IMR-90 (cell line): ENCODE measurements around the gene B3GALT4. TPM values are rescaled to one million over a fixed set of nuclear protein-coding genes. Genes with fewer than 3 reads are reported as not detected.
A peak's percentile ranks its signal among the peaks of the same experiment; 100 is the strongest.

ENCODE experiments used
- ATAC-seq: fragments of 200-7000 bp; cut with Tn5 transposase; 2 replicates; pipeline ENCODE4 v1.9.1; 2020; ENCODE audit warnings: low read depth, mild to moderate bottlenecking, moderate library complexity
- BruUV-seq: library from RNA; stranded (reverse); fragments of 400-500 nt; replicated peaks from 2 replicates; lab custom pipeline; 2021; lab: Mats Ljungman, UMichigan
- CTCF ChIA-PET: fragments of 300-600 bp; formaldehyde crosslinking; extraction: SDS; loops from one replicate; lab custom pipeline; 2021; ENCODE audit warnings: antibody characterized with exemption; lab: Yijun Ruan, JAX
- POLR2A ChIA-PET: fragments of 300-600 bp; sonication (Branson Sonifier 250); formaldehyde crosslinking; loops from one replicate; lab custom pipeline; 2022; ENCODE audit warnings: antibody characterized with exemption; ENCODE audit not compliant: unreplicated experiment; lab: Charles Lee
- DNase-seq: peaks from one replicate; pipeline ENCODE4 v3.0.0; 2013
- H2AFZ ChIP-seq: replicated peaks from 2 replicates; pipeline ENCODE3; 2013; ENCODE audit warnings: low read length, mild to moderate bottlenecking; ENCODE audit not compliant: poor library complexity
- H2AK5ac ChIP-seq: 2 replicates; pipeline ENCODE4 v1.6.1; 2013; ENCODE audit warnings: low read depth, low read length, inconsistent platforms
- H2AK9ac ChIP-seq: replicated peaks from 2 replicates; pipeline ENCODE3; 2013; ENCODE audit warnings: mild to moderate bottlenecking, low read depth, low read length, moderate library complexity; ENCODE audit not compliant: poor library complexity
- H2BK120ac ChIP-seq: 2 replicates; pipeline ENCODE4 v1.6.1; 2013; ENCODE audit warnings: low read depth, low read length, inconsistent platforms
- H2BK15ac ChIP-seq: 3 replicates; pipeline ENCODE4 v1.6.1; 2013; ENCODE audit warnings: low read depth, low read length, inconsistent platforms
- H2BK20ac ChIP-seq: 2 replicates; pipeline ENCODE4 v1.6.1; 2013; ENCODE audit warnings: low read depth, mild to moderate bottlenecking, inconsistent platforms, low read length, moderate library complexity
- H2BK5ac ChIP-seq: 2 replicates; pipeline ENCODE4 v1.6.1; 2013; ENCODE audit warnings: mild to moderate bottlenecking, low read depth, low read length, inconsistent platforms; ENCODE audit not compliant: poor library complexity, severe bottlenecking
- H3K14ac ChIP-seq: replicated peaks from 2 replicates; pipeline ENCODE4 v1.6.1; 2013; ENCODE audit warnings: low read depth, low read length, inconsistent platforms
- H3K18ac ChIP-seq: 2 replicates; pipeline ENCODE4 v1.6.1; 2013; ENCODE audit warnings: low read depth, low read length, control low read depth
- H3K23ac ChIP-seq: 2 replicates; pipeline ENCODE4 v1.6.1; 2013; ENCODE audit warnings: low read depth, low read length, inconsistent platforms
- H3K27ac ChIP-seq: 2 replicates; pipeline ENCODE4 v1.5.1; 2013; ENCODE audit warnings: mild to moderate bottlenecking, control low read depth, low read length; ENCODE audit not compliant: insufficient read depth
- H3K27me3 ChIP-seq: 2 replicates; pipeline ENCODE4 v1.6.1; 2013; ENCODE audit warnings: low read length; ENCODE audit not compliant: control insufficient read depth, insufficient read depth
- H3K36me3 ChIP-seq: 2 replicates; pipeline ENCODE4 v1.6.1; 2013; ENCODE audit warnings: low read length, mixed read lengths; ENCODE audit not compliant: control insufficient read depth, insufficient read depth
- H3K4ac ChIP-seq: 2 replicates; pipeline ENCODE4 v1.6.1; 2013; ENCODE audit warnings: low read depth, low read length, inconsistent platforms
- H3K4me1 ChIP-seq: 2 replicates; pipeline ENCODE4 v1.6.1; 2013; ENCODE audit warnings: low read length, mixed read lengths; ENCODE audit not compliant: control insufficient read depth, insufficient read depth
- H3K4me2 ChIP-seq: 2 replicates; pipeline ENCODE4 v1.6.1; 2013; ENCODE audit warnings: low read depth, mild to moderate bottlenecking, control low read depth, low read length, moderate library complexity
- H3K4me3 ChIP-seq: 2 replicates; pipeline ENCODE4 v1.5.1; 2013; ENCODE audit warnings: low read depth, mild to moderate bottlenecking, control low read depth, low read length, moderate library complexity; ENCODE audit not compliant: insufficient read depth
- H3K56ac ChIP-seq: 2 replicates; pipeline ENCODE4 v1.6.1; 2013; ENCODE audit warnings: low read length, inconsistent platforms; ENCODE audit not compliant: insufficient read depth; ENCODE audit errors: extremely low read depth
- H3K79me1 ChIP-seq, 2 experiments: 2 replicates each; pipeline ENCODE4 v1.6.1; 2013; ENCODE audit warnings: low read length in 2 of 2, inconsistent platforms in 1 of 2, low read depth in 1 of 2
- H3K9ac ChIP-seq: 2 replicates; pipeline ENCODE4 v1.6.1; 2013; ENCODE audit warnings: low read depth, low read length, control low read depth
- H3K9me1 ChIP-seq: 2 replicates; pipeline ENCODE4 v1.6.1; 2013; ENCODE audit warnings: low read length, inconsistent platforms; ENCODE audit not compliant: insufficient read depth
- H3K9me3 ChIP-seq: 2 replicates; pipeline ENCODE4 v1.6.1; 2013; ENCODE audit warnings: low read length; ENCODE audit not compliant: control insufficient read depth, insufficient read depth
- H4K20me1 ChIP-seq: 2 replicates; pipeline ENCODE4 v1.6.1; 2013; ENCODE audit warnings: low read length, inconsistent platforms; ENCODE audit not compliant: insufficient read depth
- H4K5ac ChIP-seq: 2 replicates; pipeline ENCODE4 v1.6.1; 2013; ENCODE audit warnings: mild to moderate bottlenecking, low read depth, low read length, control low read depth
- H4K8ac ChIP-seq, 2 experiments: 2 replicates each; pipeline ENCODE4 v1.6.1; 2013; ENCODE audit warnings: low read depth in 2 of 2, low read length in 2 of 2, control low read depth in 1 of 2, inconsistent platforms in 1 of 2
- H4K91ac ChIP-seq: 2 replicates; pipeline ENCODE4 v1.6.1; 2013; ENCODE audit warnings: low read depth, low read length, inconsistent platforms; ENCODE audit not compliant: insufficient read depth
- FOS ChIP-seq: fragments of 150-350 bp; IDR thresholded peaks from 2 replicates; pipeline ENCODE4 v1.6.1; 2016; ENCODE audit warnings: low read depth, low read length
- MAFK ChIP-seq: IDR thresholded peaks from 2 replicates; pipeline ENCODE4 v1.6.1; 2012; ENCODE audit warnings: low read depth, low read length, improper control_type of control experiment
- MAZ ChIP-seq: IDR thresholded peaks from 2 replicates; pipeline ENCODE4 v1.6.1; 2012; ENCODE audit warnings: low read depth, mild to moderate bottlenecking, low read length, improper control_type of control experiment, moderate library complexity, borderline replicate concordance
- NFE2L2 ChIP-seq: fragments of 150-350 bp; IDR thresholded peaks from 2 replicates; pipeline ENCODE4 v1.6.1; 2016; ENCODE audit warnings: low read depth, mild to moderate bottlenecking, low read length
- POLR2A ChIP-seq: IDR thresholded peaks from 2 replicates; pipeline ENCODE4 v1.6.1; 2012; ENCODE audit warnings: mild to moderate bottlenecking, low read depth, low read length
- RAD21 ChIP-seq: IDR thresholded peaks from 2 replicates; pipeline ENCODE4 v1.6.1; 2012; ENCODE audit warnings: low read length, improper control_type of control experiment
- RFX5 ChIP-seq: IDR thresholded peaks from 2 replicates; pipeline ENCODE4 v1.8.0; 2012; ENCODE audit warnings: low read depth, mild to moderate bottlenecking, low read length, moderate library complexity
- SMC3 ChIP-seq: fragments of 150-350 bp; IDR thresholded peaks from 2 replicates; pipeline ENCODE4 v1.6.1; 2016; ENCODE audit warnings: low read depth, mild to moderate bottlenecking, antibody characterized with exemption, low read length, moderate library complexity
- WGBS, 2 experiments: methylation state at CpG; one replicate each; pipeline versions ENCODE4 v1.1.5 to v1.1.7; 2013; ENCODE audit warnings: missing lambda C conversion rate in 2 of 2; ENCODE audit not compliant: insufficient read length in 1 of 2; ENCODE audit errors: extremely low coverage in 2 of 2; 5-methylcytosine and 5-hydroxymethylcytosine counted together
- dilution Hi-C: fragments of 300-500 bp; cut with HindIII; formaldehyde crosslinking; loops from one replicate; pipeline ENCODE4 v1.14.3; 2018; ENCODE audit warnings: low sequenced_read_pairs; ENCODE audit not compliant: unreplicated experiment
- in situ Hi-C: fragments of 300-500 bp; cut with MboI; formaldehyde crosslinking; loops from 3 replicates; pipeline ENCODE4 v1.14.3; 2019; ENCODE audit warnings: low sequenced_read_pairs, inconsistent platforms, mixed read lengths
- intact Hi-C: fragments of 100-400 bp; cut with micrococcal nuclease; formaldehyde crosslinking; loops from 2 replicates; pipeline ENCODE4 v1.10.0; 2022
- polyA plus RNA-seq, 3 experiments: library from polyadenylated mRNA; depleted of rRNA; stranded (reverse); fragments of >200 nt; gene quantifications; 2 replicates each; pipeline ENCODE4 v1.2.3, GENCODE V29; 2012; ENCODE audit warnings: low replicate concordance in 1 of 3
- total RNA-seq: library from RNA; depleted of rRNA; stranded (reverse); fragments of >200 nt; gene quantifications from 2 replicates; pipeline ENCODE4 v1.2.3, GENCODE V29; 2012
- TF ChIP-seq, protein P1 (sequence below): fragments of 150-350 bp; IDR thresholded peaks from 2 replicates; pipeline ENCODE4 v1.6.1; 2016; ENCODE audit warnings: low read depth, mild to moderate bottlenecking, low read length, moderate library complexity, borderline replicate concordance
- TF ChIP-seq, protein P2 (sequence below): fragments of 150-350 bp; IDR thresholded peaks from 2 replicates; pipeline ENCODE4 v1.6.1; 2017; ENCODE audit warnings: mild to moderate bottlenecking, antibody characterized with exemption, low read length, low read depth
- TF ChIP-seq, protein P3 (sequence below): conservative IDR thresholded peaks from 2 replicates; pipeline ENCODE4 v1.5.1; 2012; ENCODE audit warnings: mild to moderate bottlenecking, low read depth, low read length, improper control_type of control experiment

The B3GALT4 gene
- total and polyA plus RNA-seq, 2 of the 4 experiments (the other 2 are of a cell fraction) = 0.70 to 0.72 TPM

DNA sequence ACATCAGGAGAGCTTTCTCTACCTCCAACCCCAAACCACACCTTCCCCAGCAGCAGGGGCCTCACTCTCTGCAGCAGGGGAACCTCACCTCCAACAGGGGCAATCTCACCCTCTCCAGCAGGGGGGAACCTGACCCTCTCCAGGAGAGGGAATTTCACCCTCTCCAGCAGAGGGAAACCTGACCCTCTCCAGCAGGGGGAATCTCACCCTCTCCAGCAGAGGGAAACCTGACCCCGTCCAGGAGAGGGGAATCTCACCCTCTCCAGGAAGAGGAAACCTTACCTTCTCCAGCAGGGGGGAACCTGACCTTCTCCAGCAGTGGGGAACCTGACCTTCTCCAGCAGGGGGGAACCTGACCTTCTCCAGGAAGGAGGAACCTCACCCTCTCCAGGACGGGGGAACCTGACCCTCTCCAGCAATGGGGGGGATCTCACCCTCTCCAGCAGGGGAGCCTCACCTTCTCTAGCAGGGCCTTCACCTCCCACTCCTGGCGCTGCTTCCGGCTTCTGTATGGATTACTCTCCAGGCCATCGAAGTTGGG, 3.1 kb downstream of the B3GALT4 start:
- dilution Hi-C loops = no loop called here
- Histone ChIP-seq H2AFZ (peak overlapping the region; percentile 43), H2BK20ac (no peak overlapping the region), H2AK9ac (no peak overlapping the region), H4K5ac (no peak overlapping the region), H3K36me3 (peaks cover 60% of the 10 kb centered on the region), H2BK15ac (no peak overlapping the region), H3K27ac (no peak overlapping the region), H3K56ac (no peak overlapping the region), H2BK120ac (no peak overlapping the region), H3K23ac (no peak overlapping the region), H4K8ac (no peak overlapping the region), H4K91ac (no peak overlapping the region), H4K20me1 (peaks cover 49% of the 10 kb centered on the region), H3K9me3 (no peaks in the 10 kb centered on the region), H2BK5ac (no peak overlapping the region), H3K4me1 (peaks cover 6% of the 10 kb centered on the region), H2AK5ac (no peak overlapping the region), H3K9ac (no peak overlapping the region), H3K18ac (no peak overlapping the region), H3K4me3 (no peak overlapping the region), H3K4me2 (no peak overlapping the region), H3K27me3 (no peaks in the 10 kb centered on the region), H3K4ac (no peak overlapping the region), H3K79me1 (peaks cover 13 to 37% of the 10 kb centered on the region in 2 experiments; a peak in 3 of 4 replicates), H3K9me1 (no peaks in the 10 kb centered on the region), H3K14ac (no peak overlapping the region)
- DNase-seq (peak; percentile 64), ATAC-seq (peak; percentile 22)
- WGBS, 2 experiments = no CpG with 5 or more reads among the region's 5 CpGs
- TF ChIP-seq NFE2L2 (no peak), POLR2A (no peak), RFX5 (no peak), SMC3 (peak; percentile 75), MAZ (no peak), RAD21 (peak; percentile 72), FOS (no peak), MAFK (no peak)
- TF ChIP-seq, protein P1, sequence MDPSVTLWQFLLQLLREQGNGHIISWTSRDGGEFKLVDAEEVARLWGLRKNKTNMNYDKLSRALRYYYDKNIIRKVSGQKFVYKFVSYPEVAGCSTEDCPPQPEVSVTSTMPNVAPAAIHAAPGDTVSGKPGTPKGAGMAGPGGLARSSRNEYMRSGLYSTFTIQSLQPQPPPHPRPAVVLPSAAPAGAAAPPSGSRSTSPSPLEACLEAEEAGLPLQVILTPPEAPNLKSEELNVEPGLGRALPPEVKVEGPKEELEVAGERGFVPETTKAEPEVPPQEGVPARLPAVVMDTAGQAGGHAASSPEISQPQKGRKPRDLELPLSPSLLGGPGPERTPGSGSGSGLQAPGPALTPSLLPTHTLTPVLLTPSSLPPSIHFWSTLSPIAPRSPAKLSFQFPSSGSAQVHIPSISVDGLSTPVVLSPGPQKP = no peak
- TF ChIP-seq, protein P2, sequence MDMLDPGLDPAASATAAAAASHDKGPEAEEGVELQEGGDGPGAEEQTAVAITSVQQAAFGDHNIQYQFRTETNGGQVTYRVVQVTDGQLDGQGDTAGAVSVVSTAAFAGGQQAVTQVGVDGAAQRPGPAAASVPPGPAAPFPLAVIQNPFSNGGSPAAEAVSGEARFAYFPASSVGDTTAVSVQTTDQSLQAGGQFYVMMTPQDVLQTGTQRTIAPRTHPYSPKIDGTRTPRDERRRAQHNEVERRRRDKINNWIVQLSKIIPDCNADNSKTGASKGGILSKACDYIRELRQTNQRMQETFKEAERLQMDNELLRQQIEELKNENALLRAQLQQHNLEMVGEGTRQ = no peak
- TF ChIP-seq, protein P3, sequence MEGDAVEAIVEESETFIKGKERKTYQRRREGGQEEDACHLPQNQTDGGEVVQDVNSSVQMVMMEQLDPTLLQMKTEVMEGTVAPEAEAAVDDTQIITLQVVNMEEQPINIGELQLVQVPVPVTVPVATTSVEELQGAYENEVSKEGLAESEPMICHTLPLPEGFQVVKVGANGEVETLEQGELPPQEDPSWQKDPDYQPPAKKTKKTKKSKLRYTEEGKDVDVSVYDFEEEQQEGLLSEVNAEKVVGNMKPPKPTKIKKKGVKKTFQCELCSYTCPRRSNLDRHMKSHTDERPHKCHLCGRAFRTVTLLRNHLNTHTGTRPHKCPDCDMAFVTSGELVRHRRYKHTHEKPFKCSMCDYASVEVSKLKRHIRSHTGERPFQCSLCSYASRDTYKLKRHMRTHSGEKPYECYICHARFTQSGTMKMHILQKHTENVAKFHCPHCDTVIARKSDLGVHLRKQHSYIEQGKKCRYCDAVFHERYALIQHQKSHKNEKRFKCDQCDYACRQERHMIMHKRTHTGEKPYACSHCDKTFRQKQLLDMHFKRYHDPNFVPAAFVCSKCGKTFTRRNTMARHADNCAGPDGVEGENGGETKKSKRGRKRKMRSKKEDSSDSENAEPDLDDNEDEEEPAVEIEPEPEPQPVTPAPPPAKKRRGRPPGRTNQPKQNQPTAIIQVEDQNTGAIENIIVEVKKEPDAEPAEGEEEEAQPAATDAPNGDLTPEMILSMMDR = peak; percentile 83
- intact Hi-C loops = no loop called here
- in situ Hi-C loops = no loop called here
- BruUV-seq = no TSS peak
- ChIA-PET POLR2A (interaction anchor here (0.5 kb wide), 1 partner anchor 9 kb away, joined by 3 read pairs; the partner anchor contains the start of gene WDR46), CTCF (interaction anchor here (0.6 kb wide), 1 partner anchor 21 kb away, joined by 5 read pairs; no protein-coding TSS in a partner anchor)
